NK-92 treated with Interleukin-12 subunit alpha and Interleukin-12 subunit beta, amount 100 ng/mL, for 24 hours (cell line): ENCODE results near the gene ADIPOR2.
"Not testable (repeated sequence)": the region's sequence is repeated elsewhere in the genome, so short reads cannot be mapped to it uniquely, and the experiment has no call there.

Source experiments
- DNase-seq: peaks from one replicate; lab custom pipeline; 2025; lab: John Stamatoyannopoulos, UW

ADIPOR2 gene

DNA sequence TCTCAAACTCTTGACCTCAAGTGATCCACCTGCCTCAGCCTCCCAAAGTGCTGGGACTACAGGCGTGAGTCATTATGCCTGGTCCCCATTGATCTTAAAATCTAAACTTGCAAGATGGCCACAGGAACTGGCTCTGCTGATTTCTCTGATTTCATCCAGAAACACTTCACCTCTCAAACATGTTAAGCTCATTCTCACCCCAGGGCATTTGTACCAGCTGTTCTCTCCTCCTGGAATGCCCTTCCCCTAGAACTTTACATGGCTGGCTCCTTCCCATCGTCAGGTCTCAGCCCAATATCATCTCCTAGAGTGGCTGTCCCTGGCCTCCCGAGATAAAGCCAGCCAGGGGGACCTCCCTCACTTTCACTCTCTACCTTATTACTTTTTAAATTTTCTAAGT, 124.2 kb downstream of the ADIPOR2 start:
- no peak for DNase-seq

DNA sequence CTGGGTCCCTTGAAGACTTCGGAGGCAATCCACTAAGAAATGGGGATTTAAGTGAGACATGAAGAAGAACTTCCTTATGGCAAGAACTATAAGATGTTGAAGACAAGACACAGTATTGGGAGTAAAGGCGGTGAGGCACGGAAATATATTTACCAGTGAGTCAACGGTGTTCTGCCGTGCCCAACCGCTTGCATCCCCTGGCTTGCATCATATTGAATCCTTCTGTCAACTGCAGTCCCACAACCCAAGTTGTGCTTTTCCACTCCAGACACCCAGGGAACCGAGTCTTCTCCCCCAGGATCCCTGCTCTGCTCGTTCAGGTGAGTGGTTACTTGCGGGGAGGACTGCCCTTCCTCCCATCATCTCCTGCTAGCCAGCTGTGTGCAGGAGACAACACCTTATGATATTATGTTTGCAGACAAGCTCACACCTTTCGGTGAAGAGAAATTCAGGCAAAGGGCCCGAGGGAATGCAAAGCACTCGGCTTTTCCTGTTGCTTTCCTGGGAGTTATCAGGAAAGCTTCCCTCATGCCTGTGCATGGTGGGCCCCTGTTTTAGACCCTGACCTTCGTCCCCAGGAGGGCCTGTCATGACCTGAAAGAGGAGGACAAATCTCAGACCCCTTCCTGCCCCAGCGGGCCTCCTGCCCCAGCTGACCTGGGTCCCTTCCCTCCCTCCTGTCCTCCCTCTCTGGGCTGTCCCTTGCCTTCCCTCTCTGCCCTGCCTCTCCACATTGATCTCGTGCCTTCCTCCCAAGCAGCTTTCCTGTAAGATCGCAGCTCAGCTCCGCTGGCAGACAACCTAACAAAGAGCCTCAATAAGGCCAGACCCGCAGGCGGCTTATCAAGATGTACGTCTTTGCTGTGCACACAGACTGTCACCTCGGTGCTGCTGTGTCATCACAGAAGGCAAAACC, 125.2 kb downstream of the ADIPOR2 start:
- DNase-seq: no peak

DNA sequence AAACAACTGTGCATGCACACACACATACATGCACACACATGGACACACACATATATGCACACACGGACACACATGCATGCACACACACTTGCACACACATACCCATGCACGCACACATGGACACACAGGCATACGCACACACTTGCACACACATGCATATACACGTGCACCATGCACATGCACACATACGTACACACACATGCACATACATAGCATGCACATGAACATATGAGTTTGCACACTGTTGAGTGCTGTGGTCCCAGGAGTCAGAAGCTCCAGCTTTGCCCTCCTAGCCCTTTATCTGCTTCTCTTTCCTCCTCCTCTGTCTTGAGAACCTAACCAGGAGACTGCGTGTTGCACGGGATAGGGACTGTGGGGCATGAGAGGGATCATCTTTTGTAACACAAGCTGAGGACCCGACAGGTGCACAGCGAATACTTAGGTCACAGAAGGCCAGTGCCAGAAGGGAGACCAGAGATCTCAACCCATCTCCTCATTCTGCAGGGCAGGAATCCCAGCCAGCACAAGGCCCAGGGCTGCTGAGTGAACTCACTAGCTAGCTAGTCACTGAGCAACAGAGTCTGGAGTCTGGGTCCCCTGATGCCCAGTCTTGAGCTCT, 126.0 kb downstream of the ADIPOR2 start:
- DNase-seq: no peak

DNA sequence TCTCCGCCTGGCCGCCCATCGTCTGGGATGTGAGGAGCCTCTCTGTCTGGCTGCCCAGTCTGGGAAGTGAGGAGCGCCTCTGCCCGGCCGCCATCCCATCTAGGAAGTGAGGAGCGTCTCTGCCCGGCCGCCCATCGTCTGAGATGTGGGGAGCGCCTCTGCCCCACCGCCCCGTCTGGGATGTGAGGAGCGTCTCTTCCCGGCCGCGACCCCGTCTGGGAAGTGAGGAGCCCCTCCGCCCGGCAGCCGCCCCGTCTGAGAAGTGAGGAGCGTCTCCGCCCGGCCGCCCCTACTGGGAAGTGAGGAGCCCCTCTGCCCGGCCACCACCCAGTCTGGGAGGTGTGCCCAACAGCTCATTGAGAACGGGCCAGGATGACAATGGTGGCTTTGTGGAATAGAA, 127.1 kb downstream of the ADIPOR2 start:
- DNase-seq: not testable (repeated sequence)

DNA sequence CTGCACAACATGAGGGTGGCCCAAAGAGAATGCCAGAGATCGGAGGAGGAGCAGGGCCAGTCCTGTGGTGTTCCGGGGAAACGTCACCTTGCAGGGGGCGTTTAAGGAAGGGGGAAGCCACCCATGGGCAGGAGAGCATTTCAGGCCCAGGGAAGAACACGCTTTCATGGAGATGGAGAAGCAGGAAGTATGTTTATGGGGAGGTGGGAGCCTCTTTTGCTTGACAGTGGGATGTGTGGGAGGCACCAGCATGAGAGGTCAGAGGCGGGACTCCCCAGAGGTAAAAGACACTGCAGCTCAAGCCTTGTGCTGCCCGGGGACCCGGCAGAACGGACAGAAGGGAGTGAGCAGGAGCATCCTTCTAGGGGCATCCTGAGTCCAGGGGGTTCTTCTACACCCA, 128.2 kb downstream of the ADIPOR2 start:
- DNase-seq: no peak

DNA sequence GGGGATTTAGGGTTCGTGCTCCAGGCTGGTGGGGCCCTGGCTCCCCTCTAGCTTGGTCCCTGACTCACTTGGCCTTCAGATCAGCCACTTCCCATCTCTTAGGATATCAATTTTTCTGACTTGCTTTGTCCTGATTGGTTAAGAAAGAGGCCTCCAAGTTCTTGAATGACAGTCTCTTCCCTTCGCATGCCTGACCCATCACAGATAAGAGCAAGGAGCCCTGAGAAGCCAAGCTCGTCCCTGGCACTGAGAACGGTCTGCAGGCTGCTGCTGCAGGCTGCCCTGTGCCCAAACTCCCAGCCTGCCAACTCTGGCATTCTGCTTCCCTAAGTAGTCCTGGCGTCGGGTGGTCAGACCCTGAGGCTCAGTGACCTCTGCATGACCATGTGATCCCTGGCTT, 128.7 kb downstream of the ADIPOR2 start:
- DNase-seq: no peak

DNA sequence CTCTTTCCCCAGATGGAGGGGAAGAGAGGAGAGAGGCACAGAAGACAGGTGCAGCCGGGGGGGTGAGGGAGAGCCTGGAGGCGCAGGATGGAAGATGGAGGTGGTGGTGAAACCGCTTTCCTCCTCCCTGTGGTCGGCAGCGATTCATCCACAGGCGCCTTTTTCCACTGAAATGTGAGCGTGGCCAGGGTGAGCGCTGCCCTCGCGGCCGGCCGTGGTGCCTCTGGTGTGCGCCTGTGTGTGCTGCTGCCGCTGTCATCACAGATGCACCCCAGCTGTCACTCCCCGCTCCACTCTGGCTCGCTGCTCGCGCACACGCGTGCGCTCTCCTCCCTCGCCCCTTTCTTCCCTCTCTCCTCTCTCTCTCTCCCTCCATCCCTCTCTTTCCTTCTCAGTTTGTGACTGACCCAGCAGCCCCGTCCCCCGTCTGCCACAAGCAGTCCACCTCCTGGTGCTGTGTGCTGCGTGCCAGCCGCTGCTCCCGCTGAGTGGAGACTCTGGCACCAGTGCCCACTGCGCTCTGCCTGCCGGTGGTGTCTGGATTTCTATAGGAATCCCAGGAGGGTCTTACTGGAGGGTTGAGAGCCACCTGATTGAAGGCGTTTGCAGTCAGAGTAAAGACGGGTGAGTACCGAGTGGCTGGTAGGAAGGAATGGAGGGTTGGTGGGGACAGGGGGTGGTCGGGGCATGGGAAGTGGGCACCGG, 129.5 kb downstream of the ADIPOR2 start, which contains the start of gene LRTM2:
Gene LRTM2 (plus strand): TSS at position 375 of the 705 bp plus-strand sequence. CDS start 7,584 bp downstream, outside the sequence.
- no peak for DNase-seq

DNA sequence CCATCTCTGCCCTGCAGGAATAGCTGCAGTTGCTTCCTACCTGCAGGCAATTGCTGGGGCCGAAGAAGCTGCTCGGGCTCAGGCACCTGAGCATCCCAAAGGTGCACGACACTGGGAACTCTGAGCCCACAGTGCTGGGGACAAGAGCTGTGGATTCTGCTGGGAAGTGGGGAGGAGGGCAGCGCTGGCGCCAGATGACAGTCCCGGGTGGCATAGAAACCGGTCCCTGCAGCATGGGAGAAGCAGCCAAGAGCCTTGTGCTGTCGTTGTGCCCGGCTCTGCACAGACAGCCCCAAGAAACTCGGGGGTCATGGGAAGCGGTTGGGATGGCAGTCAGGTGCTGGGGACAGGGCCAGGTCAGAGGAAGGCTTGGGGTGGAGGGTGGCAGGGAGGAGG, 130.0 kb downstream of the ADIPOR2 start:
- DNase-seq: no peak

DNA sequence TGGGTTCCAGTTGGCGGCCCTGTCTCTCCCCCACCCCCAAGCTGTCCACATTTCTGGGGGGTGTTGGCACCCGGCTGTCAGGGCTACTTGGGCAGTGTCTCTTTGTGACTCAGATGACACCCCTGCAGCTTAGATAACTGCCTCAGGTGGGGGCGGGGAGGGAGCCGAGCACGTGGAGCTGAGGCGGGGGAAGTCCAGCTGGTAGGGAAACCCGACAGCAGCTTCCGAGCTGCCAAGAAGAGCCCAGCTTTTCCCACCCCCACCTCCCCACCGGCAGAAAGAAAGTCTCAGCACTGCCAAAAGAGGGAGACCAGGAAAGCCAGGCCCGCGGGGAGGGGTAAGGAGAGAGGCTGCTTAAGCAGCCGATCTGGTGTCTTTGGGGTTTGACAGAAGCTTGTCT, 130.9 kb downstream of the ADIPOR2 start:
- DNase-seq: no peak

DNA sequence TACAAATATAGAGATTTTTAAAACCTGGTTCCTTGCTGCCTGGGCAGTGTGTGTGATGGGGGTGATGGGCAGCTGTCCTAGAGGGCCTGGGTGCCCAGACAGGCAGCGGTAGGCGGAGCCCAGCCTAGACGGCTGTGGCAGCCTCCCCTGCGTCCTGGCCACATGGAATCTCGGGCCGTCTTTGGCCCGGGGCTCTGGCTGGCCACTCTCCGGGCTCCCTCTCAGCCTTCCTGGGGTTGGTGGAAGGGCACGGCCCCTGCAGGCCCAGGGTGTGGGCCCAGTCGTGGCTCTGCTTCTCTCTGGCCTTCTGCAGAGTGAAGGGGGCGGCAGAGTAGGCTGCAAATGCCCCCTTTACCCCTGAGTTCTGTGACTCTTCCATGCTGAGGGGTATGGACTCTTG, 131.8 kb downstream of the ADIPOR2 start:
- DNase-seq: no peak

DNA sequence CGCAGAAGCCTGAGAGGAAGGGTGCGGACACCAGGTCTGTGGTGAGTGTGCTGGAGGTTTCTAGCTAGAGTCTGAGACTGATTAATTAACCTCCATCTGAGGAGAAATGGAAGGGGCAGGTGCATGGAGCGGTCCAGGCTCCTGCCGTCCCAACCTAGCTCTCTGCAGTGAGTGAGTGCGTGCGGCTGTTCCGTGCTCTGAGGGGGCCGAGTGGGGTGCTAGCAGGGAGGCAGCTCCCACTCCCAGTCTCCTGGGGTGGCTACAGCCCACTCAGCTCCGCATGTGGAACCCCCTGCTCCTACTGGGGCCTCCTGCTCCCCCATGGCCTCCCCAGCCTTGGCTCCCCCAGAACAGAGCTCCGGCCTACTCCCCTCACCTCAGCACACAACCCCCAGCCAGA, 132.4 kb downstream of the ADIPOR2 start:
- no peak for DNase-seq

DNA sequence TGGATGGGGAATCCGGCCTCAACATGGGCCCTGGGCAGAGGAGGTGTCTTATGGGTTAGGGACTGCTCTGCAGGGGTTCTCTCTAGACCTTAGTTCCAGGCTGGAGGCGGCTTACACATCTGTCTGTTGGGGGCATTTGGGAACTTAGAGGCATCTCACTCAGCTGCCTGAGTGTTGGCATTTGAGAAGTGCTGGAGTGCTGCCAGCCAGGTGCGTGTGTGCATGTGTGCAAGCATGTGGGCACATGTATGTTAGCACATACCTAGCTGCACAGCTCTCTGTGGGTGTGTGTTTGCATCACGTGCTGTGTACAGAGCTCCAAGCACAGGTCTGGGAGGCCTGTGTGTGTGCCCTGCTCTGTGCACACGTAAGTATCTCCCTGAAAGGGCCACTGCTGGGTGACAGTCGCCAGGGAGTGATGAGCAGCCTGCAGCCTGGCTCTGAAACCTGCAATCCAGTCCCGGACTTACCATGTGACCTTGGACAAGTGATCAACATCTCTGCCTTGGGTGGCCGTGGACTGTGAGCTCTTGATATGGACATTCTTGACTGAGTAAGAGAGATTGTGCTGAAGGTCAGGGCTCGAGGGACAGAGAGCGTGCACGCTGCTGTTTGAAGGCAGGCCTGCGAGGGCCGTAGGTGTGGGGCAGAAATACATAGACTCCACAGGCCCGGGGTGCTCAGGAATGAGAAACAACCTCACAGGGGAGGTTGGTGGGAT, 134.7 kb downstream of the ADIPOR2 start:
- DNase-seq: no peak

DNA sequence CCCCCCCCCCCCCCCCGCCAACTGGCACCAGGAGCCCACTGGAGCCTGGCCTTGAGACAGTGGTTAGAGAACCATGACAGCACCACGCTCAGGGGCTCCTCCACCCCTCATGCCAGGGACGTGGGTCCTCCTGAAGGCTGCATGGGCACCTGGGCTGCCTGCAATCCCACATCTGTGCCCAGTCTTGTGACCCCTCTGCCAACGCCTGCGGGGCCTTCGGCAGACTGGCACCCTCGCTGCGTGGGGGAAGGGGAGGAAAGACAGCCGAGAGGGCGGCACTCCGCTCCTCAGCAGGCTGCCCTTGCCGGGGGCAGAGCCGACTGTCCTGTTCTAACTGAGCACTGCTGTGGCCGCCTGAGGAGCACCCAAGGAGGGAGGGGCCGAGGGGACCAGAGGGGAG, 135.5 kb downstream of the ADIPOR2 start:
- DNase-seq: no peak

DNA sequence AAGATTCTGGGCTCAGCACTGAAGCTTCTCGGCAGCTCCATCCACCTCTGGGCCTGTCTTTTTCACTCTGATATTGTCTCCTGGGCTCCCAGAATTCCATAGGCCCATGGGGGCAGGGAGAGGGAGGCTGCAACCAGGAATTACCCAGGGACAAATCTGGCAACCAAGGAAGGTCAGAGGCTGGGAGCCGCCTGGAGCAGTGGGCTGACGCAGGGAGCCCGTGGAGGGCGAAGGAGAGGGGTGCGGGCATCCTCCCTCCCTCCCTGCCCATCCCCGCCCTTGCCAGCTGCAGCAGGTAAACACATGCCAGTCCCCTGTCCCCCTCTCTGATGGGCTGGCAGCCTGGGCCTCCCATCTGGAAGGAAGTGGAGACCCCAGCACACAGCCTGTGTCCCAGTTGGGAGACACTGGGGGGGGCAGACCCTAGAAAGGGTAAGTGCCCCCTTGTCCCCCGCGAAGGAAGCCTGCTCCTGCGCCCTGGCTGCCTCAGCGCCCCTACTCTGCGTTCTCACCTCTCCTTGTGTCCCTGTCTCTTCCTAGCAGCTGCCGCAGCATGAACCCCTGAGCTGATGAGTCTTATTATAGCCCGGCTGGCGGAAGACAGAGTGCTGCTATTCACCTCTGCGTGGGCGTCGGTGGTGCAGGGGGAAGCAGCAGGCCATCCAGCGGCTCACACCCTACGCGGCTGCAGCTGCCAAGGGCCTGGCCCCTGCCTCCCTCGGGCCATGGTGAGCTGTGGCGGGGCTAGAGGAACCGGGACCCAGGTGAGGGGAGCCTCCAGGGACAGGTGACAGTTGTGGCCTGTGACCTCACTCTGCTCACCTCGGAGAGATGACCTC, 136.2 kb downstream of the ADIPOR2 start:
- DNase-seq: no peak

DNA sequence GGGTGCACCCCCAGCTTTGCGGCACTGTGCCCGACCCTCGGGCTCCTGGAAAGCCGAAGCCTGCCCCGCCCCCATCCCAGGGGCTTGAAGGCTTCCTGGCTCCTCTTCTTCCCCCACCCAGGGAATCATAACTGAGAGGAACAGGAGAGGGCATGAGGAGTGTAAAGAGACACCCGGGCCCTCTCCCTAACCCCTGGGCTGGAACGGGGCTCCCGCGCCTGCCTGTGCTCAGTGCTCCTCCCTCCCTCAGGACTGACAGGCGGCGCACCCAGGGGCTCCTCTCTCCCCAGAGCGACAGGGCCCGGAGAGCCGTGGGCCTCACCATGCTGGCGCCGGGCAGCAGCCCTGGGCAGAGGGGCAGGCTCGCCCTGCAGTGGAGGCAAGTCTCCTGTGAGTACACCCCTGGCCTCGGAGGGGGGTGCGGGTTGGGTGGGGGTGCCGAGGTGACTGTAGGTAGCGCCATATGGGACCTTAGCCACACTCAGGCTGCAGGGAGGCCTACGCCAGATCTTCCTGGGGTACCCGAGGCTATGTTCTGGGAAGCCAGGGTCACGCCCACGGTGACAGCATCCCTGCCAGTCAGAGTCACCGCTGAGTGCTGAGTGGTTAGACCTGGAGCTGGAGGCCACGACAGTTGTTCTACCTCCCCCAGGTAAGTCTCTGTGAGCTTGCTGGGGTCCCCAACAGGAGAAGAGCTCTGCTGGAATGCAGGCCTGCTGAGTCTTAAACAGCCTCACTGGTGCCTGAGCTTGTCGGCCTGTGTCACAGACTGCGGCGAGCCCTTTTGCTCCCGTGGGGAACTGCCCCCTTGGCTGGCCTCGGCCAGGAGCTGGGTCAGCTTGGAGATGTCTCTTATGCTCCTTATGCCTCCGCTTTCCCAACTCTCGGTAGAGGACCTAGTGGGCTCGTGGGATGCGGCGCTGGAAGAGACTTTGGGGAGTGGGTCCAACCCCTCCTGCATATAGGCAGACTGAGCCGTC, 137.2 kb downstream of the ADIPOR2 start:
- no peak for DNase-seq

DNA sequence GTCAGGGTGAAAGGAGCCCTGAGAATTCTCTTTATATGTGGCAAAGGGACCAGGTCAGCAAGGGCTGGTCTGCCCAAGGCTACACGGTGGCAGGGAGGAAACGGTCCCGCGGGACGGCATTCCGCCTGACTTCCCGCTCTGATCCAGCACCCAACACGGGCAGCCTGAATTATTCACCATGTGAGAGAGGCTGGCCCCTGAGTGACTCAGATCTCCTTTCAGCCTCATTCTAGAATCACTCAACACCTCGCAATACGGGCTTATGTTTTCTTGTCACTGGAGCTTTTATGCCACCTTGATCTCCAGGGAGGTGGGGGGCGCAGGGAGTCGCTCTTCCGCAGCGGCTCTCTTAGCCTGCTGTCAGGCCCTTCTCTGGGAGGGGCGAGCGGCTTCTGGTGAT, 138.0 kb downstream of the ADIPOR2 start:
- no peak for DNase-seq

DNA sequence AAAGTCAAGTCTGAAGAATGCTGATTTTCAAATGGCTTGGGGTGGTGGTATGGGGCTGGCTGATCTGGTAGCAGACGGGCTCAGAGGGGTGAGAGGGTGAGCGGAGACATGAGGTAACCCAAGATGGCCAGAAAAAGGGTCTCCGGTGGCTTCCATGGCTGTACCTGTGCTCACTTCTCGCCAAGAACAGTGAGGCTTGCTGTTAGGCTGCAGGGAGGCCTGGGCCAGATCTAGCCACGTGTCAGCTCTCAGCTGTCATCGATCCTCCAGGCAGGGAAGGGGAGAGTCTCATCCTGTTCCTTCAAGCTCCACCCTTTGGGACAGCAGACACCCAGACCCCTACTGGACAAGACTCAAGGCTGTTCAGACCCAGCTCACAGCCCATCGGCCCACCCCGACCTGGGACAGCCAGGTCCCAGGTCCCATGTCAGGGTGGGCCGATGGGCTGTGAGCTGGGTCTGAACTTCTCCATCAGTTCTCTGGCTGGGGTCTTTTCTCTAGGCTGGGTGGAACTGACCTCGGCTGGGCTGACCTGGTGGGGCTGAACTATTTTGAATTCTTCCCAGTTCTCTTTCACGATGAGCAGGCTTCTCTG, 138.5 kb downstream of the ADIPOR2 start:
- DNase-seq: no peak

DNA sequence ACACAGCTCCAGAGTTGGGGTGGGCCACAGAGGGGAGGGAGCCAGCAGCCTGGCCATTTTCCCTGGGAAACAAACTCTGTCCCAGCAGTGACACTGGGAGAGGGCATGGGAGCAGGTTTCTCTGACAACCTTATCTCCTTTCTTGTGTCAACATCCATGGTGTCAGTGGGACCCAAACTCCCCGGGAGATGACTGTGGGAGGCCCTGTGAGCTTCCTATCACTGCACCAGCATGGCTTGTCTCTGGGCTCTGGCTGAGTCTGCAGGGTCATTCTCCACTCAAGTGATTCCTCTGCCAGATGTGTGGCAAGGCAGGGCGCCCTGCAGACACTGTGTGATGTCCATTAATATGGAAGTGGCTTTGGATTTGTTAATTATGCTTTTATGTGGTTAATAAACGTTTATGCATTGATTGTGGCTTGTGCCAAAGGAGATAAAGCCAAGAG, 139.6 kb downstream of the ADIPOR2 start:
- DNase-seq: no peak
